RWPE1 (cell line): ENCODE results near the gene ANKRD44.
"Not testable (repeated sequence)": the region's sequence is repeated elsewhere in the genome, so short reads cannot be mapped to it uniquely, and the experiment has no call there.

Experiments used
- CTCF ChIA-PET: fragments of 350-600 bp; sonication (Branson Sonifier 250); formaldehyde crosslinking; extraction: SDS; loops from one replicate; lab custom pipeline; 2021; lab: Yijun Ruan, JAX
- POLR2A ChIA-PET: fragments of 400-600 bp; formaldehyde crosslinking; extraction: SDS; loops from one replicate; lab custom pipeline; 2020; ENCODE audit warnings: antibody characterized with exemption; ENCODE audit not compliant: low non-redundant PET; lab: Yijun Ruan, JAX
- DNase-seq: peaks from one replicate; pipeline ENCODE4 v3.0.0; 2012; ENCODE audit warnings: low spot score
- H3K27ac ChIP-seq: fragments of 450-650 bp; 2 replicates; pipeline ENCODE4 v1.5.1; 2017
- CTCF ChIP-seq: fragments of 450-650 bp; conservative IDR thresholded peaks from 2 replicates; pipeline ENCODE4 v1.5.1; 2017; ENCODE audit warnings: low read depth, mild to moderate bottlenecking

Gene ANKRD44

GRCh38 chr2:197241153-197241552 is 69.4 kb downstream of the ANKRD44 start:
- TF ChIP-seq CTCF, result no peak
- ChIA-PET POLR2A (no interaction called here), CTCF (interaction anchor here (0.5 to 0.6 kb wide), 2 partner anchors 16 to 24 kb away, joined by 3 to 4 read pairs; no protein-coding TSS in a partner anchor)
- DNase-seq, result no peak
- H3K27ac ChIP-seq, result no peak overlapping the region

GRCh38 chr2:197240421-197241041 is 70.0 kb downstream of the ANKRD44 start:
- ChIA-PET POLR2A (no interaction called here), CTCF (interaction anchor here (0.5 kb wide), 1 partner anchor 24 kb away, joined by 3 read pairs; no protein-coding TSS in a partner anchor)
- TF ChIP-seq CTCF, result no peak
- no peak for DNase-seq
- H3K27ac ChIP-seq, result no peak overlapping the region

- CTCF ChIA-PET, DNase-seq, H3K27ac ChIP-seq, POLR2A ChIA-PET: not testable (repeated sequence)
These were observed 70.6 kb downstream of the ANKRD44 start for GRCh38 chr2:197240018-197240417.

GRCh38 chr2:197239434-197239833 is 71.1 kb downstream of the ANKRD44 start:
- ChIA-PET POLR2A (no interaction called here), CTCF (interaction anchor here (0.6 kb wide), 1 partner anchor 15 kb away, joined by 3 read pairs; no protein-coding TSS in a partner anchor)
- DNase-seq, result no peak
- no peak overlapping the region for H3K27ac ChIP-seq
- no peak for TF ChIP-seq CTCF

GRCh38 chr2:197238043-197238365 is 72.6 kb downstream of the ANKRD44 start:
- CTCF ChIA-PET, result interaction anchor here (0.6 to 1.0 kb wide), 2 partner anchors 124 to 1059 kb away, joined by 3 to 5 read pairs; no protein-coding TSS in a partner anchor
- DNase-seq, result no peak
- no peak overlapping the region for H3K27ac ChIP-seq
- no peak for TF ChIP-seq CTCF
- POLR2A ChIA-PET, result no interaction called here

GRCh38 chr2:197237291-197238042 is 73.1 kb downstream of the ANKRD44 start:
- POLR2A ChIA-PET, result no interaction called here
- TF ChIP-seq CTCF, result no peak
- DNase-seq, result no peak
- no peak overlapping the region for H3K27ac ChIP-seq
- CTCF ChIA-PET, result interaction anchor here (0.6 to 1.0 kb wide), 3 partner anchors 123 to 1060 kb away, joined by 3 to 5 read pairs (median 3); no protein-coding TSS in a partner anchor

- ChIA-PET POLR2A (no interaction called here), CTCF (no interaction called here)
- H3K27ac ChIP-seq, result no peak overlapping the region
- TF ChIP-seq CTCF, result no peak
- no peak for DNase-seq
These were observed 73.8 kb downstream of the ANKRD44 start for GRCh38 chr2:197236816-197237215.
